Panc1 (cell line): Measurements from ENCODE around the gene SLC35E3. TPM values are rescaled to one million over a fixed set of nuclear protein-coding genes. Genes with fewer than 3 reads are reported as not detected.

Source experiments
- ATAC-seq: fragments of 200-7000 bp; cut with Tn5 transposase; 2 replicates; pipeline ENCODE4 v1.9.1; 2020; ENCODE audit warnings: mild to moderate bottlenecking, moderate library complexity
- BruUV-seq: library from RNA; stranded (reverse); fragments of 400-500 nt; replicated peaks from 2 replicates; lab custom pipeline; 2021; lab: Mats Ljungman, UMichigan
- CTCF ChIA-PET: fragments of 300-600 bp; sonication (Branson Sonifier 250); formaldehyde crosslinking; loops from one replicate; lab custom pipeline; 2022; ENCODE audit warnings: antibody characterized with exemption; lab: Charles Lee
- POLR2A ChIA-PET: fragments of 300-600 bp; sonication (Branson Sonifier 250); formaldehyde crosslinking; loops from one replicate; lab custom pipeline; 2022; ENCODE audit warnings: antibody characterized with exemption; lab: Charles Lee
- DNase-seq: peaks from one replicate; pipeline ENCODE4 v3.0.0-alpha.2; 2010; ENCODE audit warnings: low read depth, low spot score
- H3K27ac ChIP-seq: 2 replicates; pipeline ENCODE4 v1.5.1; 2011; ENCODE audit warnings: mild to moderate bottlenecking, low read length, inconsistent platforms
- H3K27me3 ChIP-seq: fragments of 200-500 bp; sonication (Bioruptor generic); 2 replicates; pipeline ENCODE4 v1.6.0; 2014; ENCODE audit warnings: low read length, inconsistent platforms; ENCODE audit not compliant: control insufficient read depth, insufficient read depth
- H3K36me3 ChIP-seq: fragments of 200-500 bp; sonication (Bioruptor generic); 2 replicates; pipeline ENCODE4 v1.5.1; 2014; ENCODE audit warnings: inconsistent platforms, mild to moderate bottlenecking, low read length, moderate library complexity; ENCODE audit not compliant: control insufficient read depth, insufficient read depth
- H3K4me1 ChIP-seq: 2 replicates; pipeline ENCODE4 v1.5.1; 2011; ENCODE audit warnings: inconsistent platforms, mild to moderate bottlenecking, low read length, moderate library complexity; ENCODE audit not compliant: control insufficient read depth, insufficient read depth
- H3K4me3 ChIP-seq, 2 experiments: 2 replicates each; pipeline ENCODE4 v1.5.1; 2011 to 2012; ENCODE audit warnings: low read depth in 2 of 2, low read length in 2 of 2, mild to moderate bottlenecking in 2 of 2, inconsistent platforms in 1 of 2, moderate library complexity in 1 of 2
- H3K9me3 ChIP-seq: fragments of 200-500 bp; sonication (Bioruptor generic); 2 replicates; pipeline ENCODE4 v1.5.1; 2014; ENCODE audit warnings: low read depth, mild to moderate bottlenecking, inconsistent platforms, low read length, moderate library complexity; ENCODE audit not compliant: control insufficient read depth, insufficient read depth
- CTCF ChIP-seq: fragments of 450-650 bp; IDR thresholded peaks from 2 replicates; pipeline ENCODE4 v1.5.1; 2017; ENCODE audit warnings: mild to moderate bottlenecking
- POLR2AphosphoS5 ChIP-seq: IDR thresholded peaks from 2 replicates; pipeline ENCODE4 v1.6.1; 2012; ENCODE audit warnings: mild to moderate bottlenecking, low read depth, low read length, moderate library complexity
- REST ChIP-seq, 2 experiments: IDR thresholded peaks; 2 replicates each; pipeline ENCODE4 v1.6.1; 2011 to 2012; ENCODE audit warnings: low read depth in 2 of 2, control low read depth in 1 of 2, low read length in 1 of 2, mild to moderate bottlenecking in 1 of 2, moderate library complexity in 1 of 2; ENCODE audit not compliant: insufficient read depth in 1 of 2
- SIN3A ChIP-seq: IDR thresholded peaks from 2 replicates; pipeline ENCODE4 v1.6.1; 2012; ENCODE audit warnings: low read depth, mild to moderate bottlenecking, low read length, moderate library complexity, borderline replicate concordance; ENCODE audit not compliant: insufficient read depth
- TCF7L2 ChIP-seq: IDR thresholded peaks from 2 replicates; pipeline ENCODE4 v1.6.1; 2011; ENCODE audit warnings: mild to moderate bottlenecking, low read depth, low read length, inconsistent platforms
- in situ Hi-C: cut with HindIII; loops from 2 replicates; pipeline ENCODE4 v1.10.0; 2016; ENCODE audit warnings: low sequenced_read_pairs, low pct_unique_long_range_greater_than_20kb
- intact Hi-C: fragments of 100-400 bp; cut with micrococcal nuclease; formaldehyde crosslinking; loops from one replicate; pipeline ENCODE4 v1.10.0; 2022; ENCODE audit not compliant: unreplicated experiment
- total RNA-seq: library from RNA; stranded (reverse); gene quantifications from one replicate; pipeline ENCODE4 v1.2.1, GENCODE V29; 2021; ENCODE audit not compliant: unreplicated experiment

The SLC35E3 gene
- total RNA-seq, 1 experiment from 2014 or later = 15.9 TPM

GRCh38 chr12:68785823-68786222 is 39.8 kb downstream of the SLC35E3 start:
- no peaks in the 10 kb centered on the region for H3K4me1 ChIP-seq
- POLR2A ChIA-PET = no interaction called here

GRCh38 chr12:68786929-68787328 is 41.0 kb downstream of the SLC35E3 start:
- peak; percentile 65; the same call in 1 of the 2 replicates for ATAC-seq
- no TSS peak for BruUV-seq

More at GRCh38 chr12:68785823-68786222, 39.8 kb downstream of the SLC35E3 start:
- no peak overlapping the region for H3K4me3 ChIP-seq
- H3K9me3 ChIP-seq = no peaks in the 10 kb centered on the region
- no peak for TF ChIP-seq CTCF
- no peak for TF ChIP-seq POLR2AphosphoS5
- TF ChIP-seq TCF7L2 = no peak
- no peak for TF ChIP-seq SIN3A
- TF ChIP-seq REST (IDR thresholded peaks at IDR 0.05; ENCODE audit: insufficient read depth in 1 of 2, low read depth in 2 of 2, low read length in 1 of 2) = no peak
- CTCF ChIA-PET = no interaction called here
- intact Hi-C loops (no loop called here), in situ Hi-C loops (no loop called here)
- H3K36me3 ChIP-seq = no peaks in the 10 kb centered on the region
- H3K27me3 ChIP-seq = no peaks in the 10 kb centered on the region
- H3K27ac ChIP-seq = no peak overlapping the region
- DNase-seq (no peak), ATAC-seq (no peak)
- BruUV-seq = no TSS peak

More at GRCh38 chr12:68786929-68787328, 41.0 kb downstream of the SLC35E3 start:
- Histone ChIP-seq H3K9me3 (no peaks in the 10 kb centered on the region), H3K36me3 (no peaks in the 10 kb centered on the region), H3K4me1 (no peaks in the 10 kb centered on the region), H3K27ac (no peak overlapping the region), H3K4me3 (no peak overlapping the region), H3K27me3 (no peaks in the 10 kb centered on the region)
- no peak for TF ChIP-seq POLR2AphosphoS5
- peak; percentile 49; the same call in 1 of the 2 replicates for TF ChIP-seq CTCF
- DNase-seq = no peak
- ChIA-PET POLR2A (no interaction called here), CTCF (interaction anchor here (0.6 to 0.7 kb wide), 2 partner anchors 13 to 17 kb away, joined by 3 to 5 read pairs; no protein-coding TSS in a partner anchor)
- intact Hi-C loops (no loop called here), in situ Hi-C loops (no loop called here)
